ENCODE data around the gene CHRNB4.

Gene CHRNB4

DNA sequence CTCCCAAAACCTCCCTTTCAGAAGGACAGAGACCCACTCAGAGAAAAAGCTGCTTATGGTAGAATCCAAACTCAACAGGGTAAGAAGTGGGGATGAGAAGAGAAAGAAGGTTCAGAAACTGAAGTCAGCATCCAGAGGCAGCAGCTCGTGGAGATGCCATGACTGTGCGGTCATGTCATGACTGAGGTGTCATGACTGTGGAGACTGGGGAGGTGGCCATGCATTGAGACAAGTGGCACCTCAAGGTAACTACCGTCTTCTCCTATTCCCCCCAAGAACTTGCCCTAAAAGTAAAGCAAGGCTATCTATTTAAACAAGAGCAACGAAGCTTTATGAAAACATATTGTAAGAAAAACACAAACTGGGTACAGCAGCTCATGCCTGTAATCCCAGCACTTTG, 35.3 kb downstream of the CHRNB4 start:
- H3K27ac ChIP-seq (ENCODE audit: low read depth, low read length) = no peak overlapping the region
- H3F3A ChIP-seq (ENCODE audit: control insufficient read depth, insufficient read depth) = no peaks in the 10 kb centered on the region
- H3K4me3 ChIP-seq (ENCODE audit: low read length) = no peak overlapping the region
- no peaks in the 10 kb centered on the region for H3K9me3 ChIP-seq (ENCODE audit: control insufficient read depth, insufficient read depth, low read length)
- H3K36me3 ChIP-seq (ENCODE audit: control insufficient read depth, low read length) = no peaks in the 10 kb centered on the region
- H3K9me2 ChIP-seq (replicated peaks; ENCODE audit: control insufficient read depth, low read length) = no peaks in the 10 kb centered on the region
- no peaks in the 10 kb centered on the region for H3K4me1 ChIP-seq (ENCODE audit: control insufficient read depth, low read length)
- H3K79me2 ChIP-seq (ENCODE audit: control insufficient read depth, low read length) = no peaks in the 10 kb centered on the region
- TF ChIP-seq CTCF (IDR thresholded peaks at IDR 0.05; ENCODE audit: low read depth, low read length, poor library complexity, severe bottlenecking) = no peak
- TF ChIP-seq EZH2phosphoT487 (IDR thresholded peaks at IDR 0.05; ENCODE audit: borderline replicate concordance, low read length) = no peak
- H4K20me1 ChIP-seq (ENCODE audit: control insufficient read depth, insufficient read depth, low read depth, low read length) = no peaks in the 10 kb centered on the region
- H3K27me3 ChIP-seq (ENCODE audit: control insufficient read depth, low read length) = no peaks in the 10 kb centered on the region
- no peak overlapping the region for H3K4me2 ChIP-seq (ENCODE audit: low read length)

DNA sequence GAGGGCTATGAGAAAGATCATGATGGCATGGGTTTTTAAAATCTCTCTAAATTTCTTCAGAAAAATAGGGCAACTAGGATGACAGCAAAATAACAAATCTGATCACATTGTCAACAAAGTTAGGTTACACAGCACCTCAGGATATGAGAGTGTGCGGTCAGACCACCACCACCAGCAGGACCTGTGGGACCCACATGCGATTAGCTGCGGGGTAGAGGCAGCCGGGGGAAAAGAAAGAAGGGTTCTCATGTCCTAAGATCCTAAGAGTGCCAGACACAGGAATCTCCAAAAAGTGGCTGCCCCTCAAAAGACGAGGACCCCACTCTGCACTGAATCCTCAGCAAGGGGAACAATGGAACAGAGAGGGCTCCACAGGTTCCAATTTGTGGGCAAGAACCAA, 35.8 kb downstream of the CHRNB4 start:
- Histone ChIP-seq H3K4me3 (ENCODE audit: low read length) (no peak overlapping the region), H3K79me2 (ENCODE audit: control insufficient read depth, low read length) (no peaks in the 10 kb centered on the region), H3K36me3 (ENCODE audit: control insufficient read depth, low read length) (no peaks in the 10 kb centered on the region), H3K9me3 (ENCODE audit: control insufficient read depth, insufficient read depth, low read length) (no peaks in the 10 kb centered on the region), H4K20me1 (ENCODE audit: control insufficient read depth, insufficient read depth, low read depth, low read length) (no peaks in the 10 kb centered on the region), H3K4me2 (ENCODE audit: low read length) (no peak overlapping the region), H3K4me1 (ENCODE audit: control insufficient read depth, low read length) (no peaks in the 10 kb centered on the region), H3K27me3 (ENCODE audit: control insufficient read depth, low read length) (no peaks in the 10 kb centered on the region), H3K9me2 (replicated peaks; ENCODE audit: control insufficient read depth, low read length) (no peaks in the 10 kb centered on the region), H3K27ac (ENCODE audit: low read depth, low read length) (no peak overlapping the region), H3F3A (ENCODE audit: control insufficient read depth, insufficient read depth) (no peaks in the 10 kb centered on the region)
- no peak for TF ChIP-seq CTCF (IDR thresholded peaks at IDR 0.05; ENCODE audit: low read depth, low read length, poor library complexity, severe bottlenecking)
- TF ChIP-seq EZH2phosphoT487 (IDR thresholded peaks at IDR 0.05; ENCODE audit: borderline replicate concordance, low read length) = no peak

DNA sequence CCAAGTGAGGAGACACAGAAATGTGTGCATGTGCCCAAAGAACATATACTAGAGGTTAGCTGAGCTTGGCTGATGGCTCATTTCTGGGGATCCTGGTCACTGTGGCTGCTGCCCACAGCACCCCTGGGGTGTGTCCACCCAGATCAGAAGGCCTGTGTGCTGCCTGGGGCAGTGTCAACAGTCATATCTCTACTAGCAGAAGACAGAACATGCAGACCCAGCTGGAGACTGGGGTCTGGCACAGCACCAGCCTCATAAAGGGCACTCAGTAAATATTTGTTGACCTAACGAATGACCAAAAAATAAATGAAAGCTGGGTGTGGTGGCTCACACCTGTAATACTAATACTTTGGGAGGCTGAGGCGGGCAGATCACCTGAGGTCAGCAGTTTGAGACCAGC, 36.6 kb downstream of the CHRNB4 start:
- H3K9me2 ChIP-seq (replicated peaks; ENCODE audit: control insufficient read depth, low read length) = no peaks in the 10 kb centered on the region
- H3K36me3 ChIP-seq (ENCODE audit: control insufficient read depth, low read length) = no peaks in the 10 kb centered on the region
- H3K4me1 ChIP-seq (ENCODE audit: control insufficient read depth, low read length) = no peaks in the 10 kb centered on the region
- no peak overlapping the region for H3K27ac ChIP-seq (ENCODE audit: low read depth, low read length)
- H3K4me3 ChIP-seq (ENCODE audit: low read length) = no peak overlapping the region
- H4K20me1 ChIP-seq (ENCODE audit: control insufficient read depth, insufficient read depth, low read depth, low read length) = no peaks in the 10 kb centered on the region
- no peaks in the 10 kb centered on the region for H3F3A ChIP-seq (ENCODE audit: control insufficient read depth, insufficient read depth)
- H3K27me3 ChIP-seq (ENCODE audit: control insufficient read depth, low read length) = no peaks in the 10 kb centered on the region
- TF ChIP-seq EZH2phosphoT487 (IDR thresholded peaks at IDR 0.05; ENCODE audit: borderline replicate concordance, low read length) (no peak), CTCF (IDR thresholded peaks at IDR 0.05; ENCODE audit: low read depth, low read length, poor library complexity, severe bottlenecking) (no peak)
- H3K4me2 ChIP-seq (ENCODE audit: low read length) = no peak overlapping the region
- H3K9me3 ChIP-seq (ENCODE audit: control insufficient read depth, insufficient read depth, low read length) = no peaks in the 10 kb centered on the region
- no peaks in the 10 kb centered on the region for H3K79me2 ChIP-seq (ENCODE audit: control insufficient read depth, low read length)

GRCh38 chr15:78603467-78603866, 37.5 kb downstream of the CHRNB4 start:
- H3K4me2 ChIP-seq (ENCODE audit: low read length) = no peak overlapping the region
- H3K79me2 ChIP-seq (ENCODE audit: control insufficient read depth, low read length) = no peaks in the 10 kb centered on the region
- H3K4me1 ChIP-seq (ENCODE audit: control insufficient read depth, low read length) = no peaks in the 10 kb centered on the region
- TF ChIP-seq EZH2phosphoT487 (IDR thresholded peaks at IDR 0.05; ENCODE audit: borderline replicate concordance, low read length) (no peak), CTCF (IDR thresholded peaks at IDR 0.05; ENCODE audit: low read depth, low read length, poor library complexity, severe bottlenecking) (no peak)
- no peaks in the 10 kb centered on the region for H3K9me3 ChIP-seq (ENCODE audit: control insufficient read depth, insufficient read depth, low read length)
- no peak overlapping the region for H3K4me3 ChIP-seq (ENCODE audit: low read length)
- no peaks in the 10 kb centered on the region for H3K9me2 ChIP-seq (replicated peaks; ENCODE audit: control insufficient read depth, low read length)
- H4K20me1 ChIP-seq (ENCODE audit: control insufficient read depth, insufficient read depth, low read depth, low read length) = no peaks in the 10 kb centered on the region
- no peaks in the 10 kb centered on the region for H3F3A ChIP-seq (ENCODE audit: control insufficient read depth, insufficient read depth)
- H3K27ac ChIP-seq (ENCODE audit: low read depth, low read length) = no peak overlapping the region
- H3K27me3 ChIP-seq (ENCODE audit: control insufficient read depth, low read length) = no peaks in the 10 kb centered on the region
- no peaks in the 10 kb centered on the region for H3K36me3 ChIP-seq (ENCODE audit: control insufficient read depth, low read length)
